OCI-LY1 (cell line): ENCODE results near the gene LRRN3.

ENCODE experiments used
- H2AFZ ChIP-seq: fragments of 200-600 bp; sonication (generic), shearing (Covaris generic); 2 replicates; pipeline ENCODE4 v1.6.0; 2014; ENCODE audit warnings: antibody characterized with exemption, mild to moderate bottlenecking, low read length
- H3F3A ChIP-seq: fragments of 200-600 bp; sonication (generic), shearing (Covaris generic); 2 replicates; pipeline ENCODE4 v1.6.0; 2014; ENCODE audit warnings: mild to moderate bottlenecking, antibody characterized with exemption, low read length, moderate library complexity; ENCODE audit not compliant: insufficient read depth
- H3K27ac ChIP-seq: fragments of 200-600 bp; sonication (generic); 2 replicates; pipeline ENCODE4 v1.5.1; 2014; ENCODE audit warnings: low read length, mixed run types, mild to moderate bottlenecking, low read depth; ENCODE audit not compliant: poor library complexity, severe bottlenecking
- H3K27me3 ChIP-seq: fragments of 200-600 bp; sonication (generic); 2 replicates; pipeline ENCODE4 v1.6.0; 2014; ENCODE audit warnings: antibody characterized with exemption, mild to moderate bottlenecking, low read length, moderate library complexity; ENCODE audit not compliant: insufficient read depth
- H3K36me3 ChIP-seq: fragments of 200-600 bp; sonication (generic); 2 replicates; pipeline ENCODE4 v1.6.1; 2014; ENCODE audit warnings: mild to moderate bottlenecking, antibody characterized with exemption, low read length, moderate library complexity, mixed read lengths; ENCODE audit not compliant: insufficient read depth
- H3K4me1 ChIP-seq: fragments of 200-600 bp; sonication (generic); 2 replicates; pipeline ENCODE4 v1.5.1; 2014; ENCODE audit warnings: mild to moderate bottlenecking, low read length, moderate library complexity; ENCODE audit not compliant: insufficient read depth, severe bottlenecking
- H3K4me2 ChIP-seq: fragments of 200-600 bp; sonication (generic), shearing (Covaris generic); 2 replicates; pipeline ENCODE4 v1.6.1; 2014; ENCODE audit warnings: low read length
- H3K4me3 ChIP-seq: fragments of 200-600 bp; sonication (generic); 2 replicates; pipeline ENCODE4 v1.5.1; 2014; ENCODE audit warnings: low read length, low read depth, mild to moderate bottlenecking, mixed read lengths; ENCODE audit not compliant: poor library complexity, severe bottlenecking
- H3K79me2 ChIP-seq: fragments of 200-600 bp; shearing (Covaris generic); 2 replicates; pipeline ENCODE4 v1.6.1; 2016; ENCODE audit warnings: mixed run types, low read length, mixed read lengths; ENCODE audit not compliant: insufficient read depth
- H3K9ac ChIP-seq: fragments of 200-600 bp; sonication (generic), shearing (Covaris generic); 2 replicates; pipeline ENCODE4 v1.6.1; 2014; ENCODE audit warnings: mild to moderate bottlenecking, low read length, mixed read lengths
- H3K9me2 ChIP-seq: fragments of 200-600 bp; sonication (generic), shearing (Covaris generic); 2 replicates; pipeline ENCODE4 v1.6.1; 2014; ENCODE audit warnings: low read depth, mild to moderate bottlenecking, low read length, mixed read lengths
- H3K9me3 ChIP-seq: fragments of 200-600 bp; shearing (Covaris generic); 2 replicates; pipeline ENCODE4 v1.6.1; 2014; ENCODE audit warnings: low read length, mixed read lengths
- H4K20me1 ChIP-seq: fragments of 200-600 bp; sonication (generic), shearing (Covaris generic); 2 replicates; pipeline ENCODE4 v1.6.0; 2016; ENCODE audit warnings: mild to moderate bottlenecking, low read length; ENCODE audit not compliant: insufficient read depth
- EZH2 ChIP-seq: fragments of 200-600 bp; sonication (generic), shearing (Covaris generic); IDR thresholded peaks from 2 replicates; pipeline ENCODE4 v1.8.0; 2017; ENCODE audit warnings: borderline replicate concordance, mixed run types, mild to moderate bottlenecking, antibody characterized with exemption, low read length, moderate library complexity, mixed read lengths
- TF ChIP-seq, protein P1 (sequence below): fragments of 200-600 bp; sonication (generic), shearing (Covaris generic); IDR thresholded peaks from 2 replicates; pipeline ENCODE4 v1.5.1; 2017; ENCODE audit warnings: mild to moderate bottlenecking, antibody characterized with exemption, low read length, moderate library complexity, mixed read lengths

Gene LRRN3

DNA sequence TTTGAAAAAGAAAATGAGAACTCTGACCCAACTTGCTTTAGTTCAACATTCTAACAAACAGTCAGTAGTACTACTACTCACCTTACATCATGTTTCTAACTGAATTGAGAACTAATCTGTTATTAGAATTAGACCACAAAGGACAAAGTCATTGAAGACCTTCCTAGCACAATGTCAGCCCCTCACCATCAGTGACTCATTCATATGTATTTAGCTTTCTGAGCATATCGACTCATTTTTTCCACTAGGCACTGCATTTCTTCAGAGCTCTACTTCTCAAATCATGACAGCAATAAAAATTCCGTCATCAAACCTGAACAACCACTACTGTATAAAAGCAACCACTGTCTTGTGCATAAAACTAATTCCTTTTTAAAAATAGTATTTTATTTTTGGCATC, 4.4 kb upstream of the LRRN3 start:
- Histone ChIP-seq H3K9me3 (no peaks in the 10 kb centered on the region), H3K9ac (no peak overlapping the region), H2AFZ (no peak overlapping the region), H3K79me2 (peaks cover 3% of the 10 kb centered on the region), H3K4me3 (no peak overlapping the region), H3F3A (peaks cover 10% of the 10 kb centered on the region), H4K20me1 (no peaks in the 10 kb centered on the region), H3K27me3 (no peaks in the 10 kb centered on the region), H3K9me2 (no peaks in the 10 kb centered on the region), H3K4me2 (no peak overlapping the region), H3K27ac (peak overlapping the region; percentile 45), H3K36me3 (no peaks in the 10 kb centered on the region), H3K4me1 (peaks cover 71% of the 10 kb centered on the region)
- TF ChIP-seq EZH2, result no peak
- TF ChIP-seq, protein P1, sequence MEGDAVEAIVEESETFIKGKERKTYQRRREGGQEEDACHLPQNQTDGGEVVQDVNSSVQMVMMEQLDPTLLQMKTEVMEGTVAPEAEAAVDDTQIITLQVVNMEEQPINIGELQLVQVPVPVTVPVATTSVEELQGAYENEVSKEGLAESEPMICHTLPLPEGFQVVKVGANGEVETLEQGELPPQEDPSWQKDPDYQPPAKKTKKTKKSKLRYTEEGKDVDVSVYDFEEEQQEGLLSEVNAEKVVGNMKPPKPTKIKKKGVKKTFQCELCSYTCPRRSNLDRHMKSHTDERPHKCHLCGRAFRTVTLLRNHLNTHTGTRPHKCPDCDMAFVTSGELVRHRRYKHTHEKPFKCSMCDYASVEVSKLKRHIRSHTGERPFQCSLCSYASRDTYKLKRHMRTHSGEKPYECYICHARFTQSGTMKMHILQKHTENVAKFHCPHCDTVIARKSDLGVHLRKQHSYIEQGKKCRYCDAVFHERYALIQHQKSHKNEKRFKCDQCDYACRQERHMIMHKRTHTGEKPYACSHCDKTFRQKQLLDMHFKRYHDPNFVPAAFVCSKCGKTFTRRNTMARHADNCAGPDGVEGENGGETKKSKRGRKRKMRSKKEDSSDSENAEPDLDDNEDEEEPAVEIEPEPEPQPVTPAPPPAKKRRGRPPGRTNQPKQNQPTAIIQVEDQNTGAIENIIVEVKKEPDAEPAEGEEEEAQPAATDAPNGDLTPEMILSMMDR, result no peak

DNA sequence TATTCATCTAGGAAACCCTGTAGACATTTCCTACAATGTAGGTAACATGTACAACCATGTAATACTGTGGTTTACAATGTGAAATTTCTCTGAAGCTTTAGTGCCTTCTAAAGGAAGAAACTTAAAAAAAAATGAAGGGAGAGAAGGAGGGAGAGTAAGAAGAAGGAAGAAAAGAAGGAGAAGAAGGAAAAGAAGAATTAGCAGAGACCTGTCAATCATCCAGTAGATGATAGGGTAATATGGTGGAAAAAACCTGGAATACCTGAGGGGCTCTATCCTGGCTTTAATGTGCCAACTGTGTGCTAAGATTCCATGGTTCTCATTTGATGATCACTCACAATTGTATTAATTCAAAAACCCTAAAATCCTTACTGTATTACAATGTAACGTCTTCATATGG, 2.6 kb upstream of the LRRN3 start:
- H3K27ac ChIP-seq, result peak overlapping the region; percentile 21

DNA sequence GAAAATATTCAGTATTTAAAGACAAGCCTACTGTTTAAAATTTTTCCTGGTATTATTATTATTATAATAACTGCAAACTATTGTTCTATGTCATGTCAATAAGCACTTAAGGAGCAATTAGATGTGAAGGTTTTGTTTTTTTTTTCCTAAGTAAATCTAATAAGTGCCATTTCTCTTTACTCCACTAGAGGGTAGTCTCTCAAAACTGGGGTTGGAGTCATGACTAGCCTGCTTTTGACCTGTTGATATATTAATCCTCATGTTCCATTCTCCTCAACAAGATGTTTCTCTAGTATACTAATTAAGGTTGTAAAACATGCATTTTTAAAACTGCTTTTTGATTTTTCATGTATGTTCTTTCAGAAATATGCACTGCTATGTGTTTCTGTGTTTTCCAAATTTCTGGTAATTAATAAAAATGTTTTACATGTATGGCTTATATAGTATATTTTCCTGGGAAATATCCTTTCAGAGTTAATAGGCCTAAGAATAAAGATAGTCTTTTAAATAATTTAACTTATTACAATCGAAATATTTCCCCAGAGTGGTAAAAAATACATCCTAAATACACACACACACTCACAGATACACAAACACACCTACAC, 1.0 kb upstream of the LRRN3 start:
- Histone ChIP-seq H3F3A (no peaks in the 10 kb centered on the region), H2AFZ (no peak overlapping the region), H4K20me1 (no peaks in the 10 kb centered on the region)

More for the DNA sequence above, 2.6 kb upstream of the LRRN3 start:
- H3K9ac ChIP-seq, result no peak overlapping the region
- H2AFZ ChIP-seq, result no peak overlapping the region
- H3K9me3 ChIP-seq, result no peaks in the 10 kb centered on the region
- H3K27me3 ChIP-seq, result no peaks in the 10 kb centered on the region
- no peaks in the 10 kb centered on the region for H4K20me1 ChIP-seq
- peaks cover 5% of the 10 kb centered on the region; the same call in 1 of the 2 replicates for H3F3A ChIP-seq
- H3K79me2 ChIP-seq, result peaks cover 8% of the 10 kb centered on the region
- H3K4me1 ChIP-seq, result peaks cover 71% of the 10 kb centered on the region
- no peaks in the 10 kb centered on the region for H3K9me2 ChIP-seq
- no peak for TF ChIP-seq EZH2
- TF ChIP-seq, protein P1, result no peak
- H3K36me3 ChIP-seq, result no peaks in the 10 kb centered on the region
- no peak overlapping the region for H3K4me2 ChIP-seq
- no peak overlapping the region for H3K4me3 ChIP-seq

More for the DNA sequence above, 1.0 kb upstream of the LRRN3 start:
- Histone ChIP-seq H3K9ac (no peak overlapping the region), H3K9me3 (no peaks in the 10 kb centered on the region), H3K9me2 (no peaks in the 10 kb centered on the region), H3K4me2 (no peak overlapping the region), H3K4me3 (no peak overlapping the region), H3K4me1 (peaks cover 71% of the 10 kb centered on the region), H3K36me3 (no peaks in the 10 kb centered on the region), H3K27ac (no peak overlapping the region), H3K27me3 (no peaks in the 10 kb centered on the region), H3K79me2 (peaks cover 14% of the 10 kb centered on the region)
- TF ChIP-seq EZH2, result no peak
- TF ChIP-seq, protein P1, result peak; percentile 82
